GM21360 (cell line): Measurements from ENCODE around the gene RNASET2.
A peak's percentile ranks its signal among the peaks of the same experiment; 100 is the strongest.

Experiments
- ATAC-seq: cut with Tn5 transposase; IDR thresholded peaks from one replicate; pipeline ENCODE4 v1.9.1; 2021; ENCODE audit warnings: mild to moderate bottlenecking, moderate library complexity; ENCODE audit not compliant: unreplicated experiment

The RNASET2 gene

DNA sequence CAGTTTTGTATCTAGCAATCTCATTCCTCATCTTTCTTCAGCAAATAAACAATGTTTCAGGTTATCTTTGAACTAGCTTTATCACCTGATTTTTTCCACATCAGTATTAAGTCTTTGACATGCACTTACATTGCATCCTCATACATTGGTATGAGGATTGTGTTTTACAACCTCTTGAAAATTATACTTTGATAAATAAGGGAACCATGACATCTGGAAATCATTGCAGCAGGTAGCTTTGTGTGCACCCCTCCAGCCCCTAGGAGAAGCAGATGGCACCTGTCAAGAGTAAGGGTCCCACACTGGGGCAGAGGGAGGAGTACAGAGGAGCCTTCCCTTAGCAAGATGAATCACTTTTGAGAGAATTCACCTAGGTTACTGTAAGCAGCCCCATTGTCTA, 13.7 kb upstream of the RNASET2 start:
- no peak for ATAC-seq

DNA sequence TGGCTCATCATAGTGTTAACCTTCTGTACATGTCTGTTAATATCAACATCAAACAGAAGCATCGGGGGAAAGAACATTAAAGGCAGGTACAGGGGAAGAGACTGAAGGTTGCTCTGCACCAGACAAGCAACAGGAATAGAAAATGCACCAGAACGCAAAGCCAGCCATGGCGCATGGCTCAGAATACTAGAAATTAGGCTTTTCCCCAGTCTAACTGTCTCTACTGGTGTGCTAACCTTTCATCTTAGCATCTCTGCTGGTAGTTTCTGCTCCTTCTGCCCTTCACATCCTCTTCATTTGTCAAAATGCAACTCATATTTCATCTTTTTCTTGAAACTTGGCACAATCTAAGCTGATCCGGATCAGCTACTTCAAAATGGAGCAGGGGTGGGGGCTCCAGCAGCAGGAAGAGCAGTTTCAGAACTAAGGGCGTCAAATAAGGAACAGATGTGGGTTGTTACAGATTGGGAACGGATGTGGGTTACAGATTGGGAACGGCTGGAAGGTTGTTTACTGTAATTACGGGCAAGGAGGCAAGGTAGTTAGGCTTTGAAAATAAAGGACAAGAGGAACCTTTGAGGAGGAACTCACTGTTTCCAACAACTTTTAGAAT, 13.1 kb upstream of the RNASET2 start:
- ATAC-seq: no peak

DNA sequence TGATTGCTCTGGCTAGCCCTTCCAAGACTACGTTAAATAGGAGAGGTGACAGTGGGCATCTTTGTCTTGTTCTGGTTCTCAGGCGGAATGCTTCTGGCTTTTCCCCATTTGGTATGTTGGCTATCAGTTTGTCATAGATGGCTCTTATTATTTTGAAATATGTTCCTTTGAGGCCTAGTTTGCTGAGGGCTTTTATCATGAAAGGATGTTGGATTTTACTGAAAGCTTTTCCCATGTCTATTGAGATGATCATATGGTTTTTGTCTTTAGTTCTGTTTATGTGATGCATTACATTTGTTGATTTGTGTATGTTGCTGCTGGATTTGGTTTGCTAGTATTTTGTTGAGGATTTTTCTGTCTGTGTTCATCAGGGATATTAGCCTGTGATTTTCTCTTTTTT, 9.9 kb upstream of the RNASET2 start:
- ATAC-seq: no peak

DNA sequence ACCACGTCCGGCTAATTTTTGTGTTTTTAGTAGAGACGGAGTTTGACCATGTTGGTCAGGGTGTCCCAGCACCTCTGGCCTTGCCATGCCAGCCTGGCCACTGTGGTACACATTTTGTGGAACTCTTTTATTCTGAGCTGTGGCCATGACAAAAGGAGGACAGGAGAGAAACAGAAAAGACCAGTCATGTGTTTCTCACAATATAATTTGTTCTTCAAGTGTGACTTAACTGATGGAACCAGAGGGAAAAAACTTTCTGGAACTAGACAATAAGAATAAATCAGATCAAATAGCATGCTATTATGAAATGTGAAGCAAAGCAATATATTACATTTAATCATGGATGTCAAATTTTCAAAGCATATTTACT, 4.2 kb upstream of the RNASET2 start:
- no peak for ATAC-seq

DNA sequence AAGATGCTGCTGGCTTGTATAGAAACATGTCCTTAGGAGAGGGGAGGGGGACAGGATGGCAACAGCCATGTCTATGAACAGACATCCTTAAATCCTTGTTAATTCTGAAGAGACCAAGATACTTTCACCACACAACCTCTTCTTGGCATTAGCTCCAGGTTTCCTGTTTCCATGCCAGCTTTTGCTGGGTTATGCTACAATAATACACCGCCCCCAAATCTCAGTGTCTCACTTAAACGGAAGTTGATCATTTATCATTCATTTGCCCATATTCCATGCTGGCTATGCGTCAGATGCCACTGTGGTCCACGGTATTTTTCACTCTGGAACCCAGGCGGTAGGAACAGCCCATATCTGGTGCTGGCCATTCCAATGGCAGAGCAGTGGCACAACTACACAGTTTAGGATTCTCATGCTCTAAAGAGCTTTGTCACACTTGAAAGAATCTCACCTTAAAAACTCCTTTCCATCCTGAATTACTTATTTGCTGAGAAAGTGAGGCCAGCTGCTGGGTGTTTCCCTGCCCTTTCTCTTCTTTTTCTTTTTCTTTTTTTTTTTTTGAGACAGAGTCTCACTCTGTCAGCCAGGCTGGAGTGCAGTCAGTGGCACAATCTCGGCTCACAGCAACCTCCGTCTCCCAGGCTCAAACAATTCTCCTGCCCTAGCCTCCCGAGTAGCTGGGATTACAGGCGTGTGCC, 3.7 kb upstream of the RNASET2 start:
- ATAC-seq: no peak

DNA sequence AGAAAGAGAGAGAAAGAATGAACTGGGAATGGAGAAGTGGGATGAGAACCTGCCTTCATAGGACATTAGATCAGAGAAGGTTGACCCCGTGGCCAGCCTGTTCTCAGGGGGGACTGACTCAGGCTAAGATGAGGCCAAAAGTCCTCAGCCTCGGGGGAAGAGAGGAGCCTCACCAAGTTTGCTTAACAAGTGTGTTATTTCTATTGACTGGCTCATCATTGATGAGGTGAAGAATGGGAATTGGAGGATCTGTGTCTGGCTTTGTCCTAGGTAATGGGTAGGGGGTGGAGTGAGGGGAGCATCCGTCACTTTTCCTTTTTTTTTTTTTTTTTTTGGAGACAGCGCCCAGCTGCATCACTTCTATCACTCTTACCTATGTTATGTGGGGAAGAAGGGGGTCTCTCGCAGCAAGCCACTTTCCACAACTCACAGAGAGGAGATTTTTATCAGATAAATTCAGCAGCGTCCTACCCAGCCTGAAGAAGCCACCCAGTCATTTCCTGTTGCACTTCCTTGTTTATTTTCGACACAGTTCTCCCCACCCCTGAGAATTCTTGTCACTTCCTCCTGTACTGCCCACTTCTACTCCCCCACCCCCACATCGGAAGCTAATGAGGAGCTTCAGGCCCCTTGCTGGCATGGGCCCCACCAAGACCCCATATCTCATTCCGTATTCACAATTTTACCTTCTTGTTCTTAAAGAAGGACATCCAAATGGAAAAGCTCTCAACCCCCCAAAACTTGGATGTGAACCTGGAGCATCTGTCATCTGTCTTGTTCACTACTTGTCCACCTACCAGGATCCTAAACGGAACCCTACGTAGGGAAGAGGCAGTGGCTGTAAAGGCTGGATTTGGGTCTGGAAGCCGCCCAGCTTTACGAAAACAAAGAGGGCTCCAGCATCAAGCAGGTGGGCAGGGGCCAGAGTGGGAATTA, 2.8 kb upstream of the RNASET2 start:
- ATAC-seq: no peak

DNA sequence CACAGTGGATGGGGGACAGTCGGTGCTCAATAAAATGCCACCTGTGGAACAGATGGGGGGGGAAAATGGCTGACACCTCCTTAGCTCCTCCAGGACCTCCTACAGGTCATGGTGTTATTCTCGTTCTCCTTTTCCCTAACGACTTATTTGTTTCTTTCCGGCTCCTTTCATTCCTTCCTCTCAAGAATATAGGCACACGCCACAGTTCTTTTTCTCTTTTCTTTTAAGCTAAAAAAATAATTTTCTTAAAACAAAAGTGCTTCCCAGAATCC, 1.4 kb upstream of the RNASET2 start:
- no peak for ATAC-seq

DNA sequence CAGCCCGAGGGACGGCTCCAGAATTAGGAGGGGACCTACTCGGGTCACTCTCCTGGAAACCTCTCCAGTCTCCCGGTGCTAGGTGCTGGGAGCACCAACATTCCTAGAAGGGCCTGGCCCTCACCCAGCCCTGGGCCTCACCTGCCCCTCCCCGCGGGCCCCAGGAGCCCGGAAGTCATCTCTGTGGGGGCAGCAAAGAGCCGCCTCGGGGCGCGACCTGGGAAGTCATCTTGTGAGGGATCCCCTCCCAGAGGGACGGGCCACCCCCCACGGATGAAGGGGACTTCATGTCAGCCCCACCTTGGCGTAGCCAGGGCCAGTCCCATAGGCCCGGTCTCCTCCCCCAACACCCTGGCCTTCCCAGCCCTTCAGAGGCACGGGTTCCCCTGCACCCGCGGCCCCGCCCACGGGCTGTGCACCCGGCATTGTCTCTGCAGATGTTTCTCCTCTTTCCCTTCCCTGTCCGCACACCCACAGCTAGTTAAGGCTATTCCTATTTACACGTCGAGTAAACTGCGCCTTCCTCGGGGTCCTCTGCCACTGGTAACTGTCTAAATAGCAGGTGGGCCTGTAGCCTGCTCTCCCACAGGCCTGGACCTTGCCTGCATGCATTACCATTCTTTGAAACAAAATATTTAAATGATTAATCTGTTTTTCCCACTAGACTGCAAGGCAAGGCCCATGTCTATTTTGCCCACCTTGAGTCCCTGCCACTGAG, 896 bp upstream of the RNASET2 start:
- peak; percentile 43 for ATAC-seq

DNA sequence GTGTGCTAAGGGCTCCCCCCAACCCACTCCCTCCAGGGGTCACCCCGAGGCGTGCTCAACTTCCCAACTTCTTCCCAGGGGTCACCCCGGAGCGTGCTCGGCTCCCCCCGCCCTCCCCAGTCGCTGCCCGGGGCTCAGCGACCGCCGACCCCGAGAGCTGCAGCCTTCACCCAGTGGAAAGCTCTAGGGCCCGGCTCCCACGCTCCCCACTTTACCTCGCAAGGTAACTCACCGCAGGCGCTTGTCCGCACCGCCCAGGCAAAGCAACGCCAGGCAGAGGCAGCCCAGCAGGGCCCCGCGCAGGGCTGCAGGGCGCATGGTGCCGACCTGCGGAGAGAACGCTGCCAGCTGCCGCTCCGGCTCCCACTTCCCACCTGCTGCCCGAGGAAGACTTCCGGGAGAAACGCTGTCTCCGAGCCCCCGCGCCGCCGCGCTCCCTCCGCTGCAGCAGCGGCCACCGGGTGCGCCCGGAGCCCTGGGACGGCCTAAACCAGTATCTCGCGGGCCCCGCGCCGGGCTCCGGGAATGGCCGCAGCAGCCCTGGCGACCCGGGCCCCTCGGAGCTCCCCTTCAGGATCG, 396 bp downstream of the RNASET2 start:
- peak; percentile 7 for ATAC-seq

DNA sequence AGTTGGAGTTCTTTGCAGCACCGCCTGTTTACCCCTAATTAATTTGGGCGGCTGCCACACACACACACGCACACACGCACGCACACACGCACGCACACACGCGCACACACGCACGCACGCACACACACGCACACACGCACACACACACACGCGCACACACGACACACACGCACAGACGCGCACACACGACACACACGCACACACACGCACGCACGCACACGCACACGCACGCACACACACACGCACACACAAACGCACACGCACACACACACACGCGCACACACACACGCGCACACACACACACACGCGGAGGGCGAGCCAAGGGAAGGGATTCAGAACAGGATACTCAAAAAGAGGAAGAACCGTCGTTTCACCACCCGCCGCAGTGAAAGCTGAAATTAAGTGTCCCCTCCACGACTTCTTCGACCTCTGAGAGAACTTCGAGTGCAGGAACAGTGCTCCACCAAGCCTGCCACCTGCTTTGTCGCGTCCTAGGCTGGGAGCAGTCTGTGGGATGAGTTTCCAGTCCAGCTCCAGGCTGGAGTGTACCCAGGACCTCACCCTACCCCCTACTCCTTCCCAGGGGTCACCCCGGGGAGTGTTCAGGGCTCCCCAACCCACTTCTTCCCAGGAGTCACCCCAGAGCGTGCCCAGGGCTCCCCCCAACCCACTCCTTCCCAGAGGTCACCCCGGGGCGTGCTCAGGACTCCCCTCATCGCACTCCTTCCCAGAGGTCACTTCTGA, 1.1 kb downstream of the RNASET2 start:
- ATAC-seq: no peak

DNA sequence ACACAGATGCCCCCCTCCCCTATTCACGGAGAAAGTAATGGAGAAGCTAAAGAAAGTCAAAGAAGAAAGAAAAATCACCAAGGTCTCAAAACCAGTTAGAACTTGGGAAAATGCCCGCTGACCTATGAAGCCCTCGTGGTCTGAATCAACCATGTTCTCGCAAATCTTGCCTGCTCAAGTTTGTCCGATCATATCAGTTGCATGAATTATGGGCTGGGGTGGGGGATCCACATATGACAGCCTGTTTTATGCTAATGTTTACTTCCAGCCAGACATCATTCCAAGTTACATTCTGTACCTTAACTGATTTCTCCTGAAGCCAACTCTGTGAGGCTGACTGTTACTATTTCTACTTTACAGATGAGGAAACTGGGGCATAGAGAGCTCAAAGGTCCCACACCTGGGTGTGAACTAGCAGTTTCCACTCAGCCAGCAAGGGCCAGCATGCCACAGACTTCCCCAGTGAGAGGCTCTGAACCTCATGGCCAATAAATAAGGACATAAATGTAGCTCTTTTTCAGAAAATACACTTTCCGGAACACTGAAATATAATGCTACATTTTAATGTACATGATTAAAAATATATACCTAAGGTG, 2.1 kb downstream of the RNASET2 start:
- ATAC-seq: no peak

DNA sequence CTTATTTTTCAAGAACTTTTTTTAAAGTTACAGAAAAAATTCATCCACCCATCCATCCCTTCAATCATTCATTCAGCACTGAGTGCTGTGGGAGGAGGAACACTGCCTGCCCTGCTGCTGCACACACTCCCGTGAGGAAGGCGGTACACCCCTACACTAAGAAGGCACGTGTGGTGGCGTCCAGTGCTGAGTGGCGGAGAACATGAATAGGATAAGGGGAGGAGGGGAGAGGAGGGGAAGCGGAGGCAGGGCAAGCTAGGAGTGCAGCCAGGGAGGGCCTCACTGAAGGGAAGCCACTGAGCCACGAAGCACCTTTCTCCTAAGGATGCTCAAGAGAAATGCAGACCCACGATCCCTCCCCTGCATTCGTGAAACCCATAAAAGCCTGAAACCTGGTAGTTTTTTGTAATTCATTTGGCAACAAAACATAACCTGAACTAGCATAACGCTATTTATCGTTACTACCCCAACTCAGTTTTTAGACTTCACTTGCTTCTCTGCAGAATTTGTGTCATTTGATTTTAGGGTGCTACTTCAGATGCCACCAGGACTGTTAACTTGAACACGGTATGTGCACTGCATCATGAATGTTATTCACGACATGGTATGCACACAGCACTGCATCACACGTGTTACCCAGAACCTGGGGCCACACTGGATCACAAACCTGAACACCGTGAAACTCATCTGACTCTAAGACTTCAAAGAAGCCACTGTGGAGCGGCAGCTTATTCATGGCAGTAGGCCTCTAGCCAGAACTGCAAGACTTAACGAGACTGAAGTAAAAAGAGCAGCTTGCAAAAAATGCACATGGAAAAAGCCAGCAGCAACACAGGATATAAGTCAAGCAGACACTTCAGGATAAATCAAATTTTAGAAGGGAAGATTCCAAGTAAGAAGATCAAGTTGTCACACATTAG, 3.5 kb downstream of the RNASET2 start:
- ATAC-seq: no peak

DNA sequence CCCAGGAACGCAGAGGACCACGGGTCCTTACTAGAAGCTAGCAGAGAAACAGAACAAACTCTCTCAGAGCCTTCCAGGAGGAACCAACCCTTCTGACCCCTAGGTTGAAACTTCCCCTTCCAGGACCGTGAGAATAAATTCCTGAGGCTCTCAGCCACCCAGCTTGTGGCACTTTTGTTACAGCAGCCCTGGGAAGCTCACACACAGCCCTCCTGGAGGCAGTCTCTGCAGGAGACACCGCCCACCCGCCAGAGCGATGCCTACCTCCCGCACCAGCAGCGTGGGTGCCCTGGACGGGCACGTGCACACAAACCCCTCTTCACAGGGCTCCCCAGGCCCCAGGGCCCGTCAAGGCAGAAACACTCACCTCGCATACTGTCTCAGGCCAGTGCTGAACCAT, 4.2 kb downstream of the RNASET2 start:
- ATAC-seq: no peak

DNA sequence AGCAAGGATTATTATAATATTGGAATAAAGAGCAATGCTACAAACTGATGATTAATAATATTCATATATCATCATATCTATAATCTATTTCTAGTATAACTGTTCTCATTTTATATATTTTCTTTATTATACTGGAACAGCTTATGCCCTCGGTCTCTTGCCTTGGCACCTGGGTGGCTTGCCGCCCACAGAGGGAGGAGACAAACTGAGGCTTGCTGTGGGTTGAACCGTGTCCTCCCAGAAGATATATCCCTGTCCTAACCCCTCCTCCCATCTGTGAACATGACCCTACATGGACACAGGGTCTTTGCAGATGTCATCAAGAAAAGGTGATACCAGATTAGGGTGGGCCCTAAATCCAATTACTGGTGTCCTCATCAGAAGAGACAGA, 4.7 kb downstream of the RNASET2 start:
- no peak for ATAC-seq

DNA sequence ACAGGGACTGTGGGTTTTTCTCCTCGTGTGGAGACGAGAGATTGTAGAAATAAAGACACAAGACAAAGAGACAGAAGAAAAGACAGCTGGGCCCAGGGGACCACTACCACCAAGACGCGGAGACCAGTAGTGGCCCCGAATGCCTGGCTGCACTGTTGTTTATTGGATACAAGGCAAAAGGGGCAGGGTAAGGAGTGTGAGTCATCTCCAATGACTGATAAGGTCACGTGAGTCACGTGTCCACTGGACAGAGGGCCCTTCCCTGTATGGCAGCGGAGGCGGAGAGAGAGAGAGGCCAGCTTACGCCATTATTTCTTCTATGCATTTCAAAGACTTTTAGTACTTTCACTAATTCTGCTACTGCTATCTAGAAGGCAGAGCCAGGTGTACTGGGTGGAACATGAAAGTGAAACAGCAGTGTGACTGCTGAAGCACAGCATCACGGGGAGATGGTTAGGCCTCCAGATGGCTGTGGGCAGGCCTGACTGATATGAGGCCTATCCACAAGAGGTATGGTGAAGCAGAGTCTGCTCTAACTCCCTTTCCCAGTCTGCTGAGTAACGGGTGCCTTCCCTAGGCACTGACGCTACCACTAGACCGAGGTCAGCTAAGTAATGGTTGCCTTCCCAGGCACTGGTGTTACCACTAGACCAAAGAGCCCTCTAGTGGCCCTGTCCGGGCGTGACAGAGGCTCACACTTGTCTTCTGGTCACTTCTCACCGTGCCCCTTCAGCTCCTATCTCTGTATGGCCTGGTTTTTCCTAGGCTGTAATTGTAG, 5.3 kb downstream of the RNASET2 start:
- peak; percentile 91 for ATAC-seq

DNA sequence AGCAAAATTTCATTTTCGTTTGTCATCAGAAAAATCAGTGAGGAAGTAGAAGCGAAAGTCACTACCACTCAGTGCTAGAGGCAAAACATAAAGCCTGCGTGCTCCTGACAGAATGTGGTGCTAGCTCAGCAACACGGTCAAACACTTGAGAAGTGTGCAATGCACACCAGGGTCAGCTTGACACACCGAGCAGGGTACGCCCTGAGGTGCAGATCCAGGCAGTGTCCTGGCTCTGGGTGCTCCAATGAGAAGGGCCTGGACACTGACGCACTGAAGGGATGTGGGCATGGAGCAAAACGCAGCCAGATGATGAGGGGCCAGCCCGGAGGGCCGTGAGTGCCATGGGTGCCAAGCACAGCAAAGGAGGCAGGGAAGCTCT, 5.9 kb downstream of the RNASET2 start:
- ATAC-seq: peak; percentile 26

DNA sequence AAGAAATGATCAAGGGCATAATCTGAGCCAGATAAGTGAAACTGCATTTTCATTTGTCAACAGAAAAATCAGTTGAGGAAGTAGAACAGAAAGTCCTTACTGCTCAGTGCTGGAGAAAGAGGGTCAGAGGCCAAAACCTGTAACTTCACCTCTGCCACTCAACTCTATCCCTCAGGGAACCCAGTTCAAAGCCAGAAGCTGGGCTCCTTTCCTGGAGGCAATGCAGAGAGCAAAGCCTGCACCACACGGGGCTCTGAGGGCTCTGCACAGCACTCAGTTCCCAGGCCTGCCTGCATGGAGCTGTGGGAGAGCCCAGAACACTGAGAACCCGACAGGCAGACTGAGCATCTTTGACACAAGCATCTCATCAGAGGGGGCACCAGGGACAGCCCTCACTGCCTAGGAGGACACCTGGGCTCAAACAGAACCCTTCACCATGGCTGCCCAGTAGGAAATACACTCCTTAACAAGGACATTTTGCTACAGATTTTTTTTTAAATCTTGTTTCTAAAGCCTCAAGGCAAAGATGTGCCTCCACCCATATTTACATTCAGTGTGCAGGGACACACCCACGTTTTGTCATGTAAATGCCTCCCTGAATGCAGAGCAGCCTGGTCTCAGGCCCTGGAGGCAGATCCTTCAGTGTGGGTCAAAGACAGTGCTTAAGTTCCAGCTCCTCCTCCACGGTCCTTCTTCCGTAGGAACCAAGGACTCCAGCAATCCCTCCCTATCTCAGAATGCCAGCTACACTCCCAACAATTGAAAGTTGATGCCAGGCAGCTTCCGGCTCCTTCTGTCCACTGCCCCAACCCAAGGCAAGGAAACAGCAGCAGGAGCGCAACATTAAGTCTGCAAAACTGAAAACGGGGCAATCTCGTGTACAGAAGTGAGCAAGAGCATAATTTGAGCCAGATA, 6.6 kb downstream of the RNASET2 start:
- peak; percentile 23 for ATAC-seq
